Hematopoietic multipotent progenitor cell treated with erythropoietin and hydrocortisone succinate and interleukin-3 and kit ligand, for 17 days (in vitro differentiated cells): Measurements from ENCODE around the gene TCF12.

Source experiments
- DNase-seq: peaks from one replicate; pipeline ENCODE4 v3.0.0-alpha.2; 2015; ENCODE audit warnings: low spot score

Gene TCF12

GRCh38 chr15:56918046-56918938 lies at the start of gene TCF12:
TCF12 (plus strand) TSS chr15:56918644; CDS start chr15:56919914, 1,270 bp downstream.
- peak; percentile 81 for DNase-seq

- DNase-seq = no peak
Measured at GRCh38 chr15:56869573-56869972, 48.9 kb upstream of the TCF12 start.

DNA sequence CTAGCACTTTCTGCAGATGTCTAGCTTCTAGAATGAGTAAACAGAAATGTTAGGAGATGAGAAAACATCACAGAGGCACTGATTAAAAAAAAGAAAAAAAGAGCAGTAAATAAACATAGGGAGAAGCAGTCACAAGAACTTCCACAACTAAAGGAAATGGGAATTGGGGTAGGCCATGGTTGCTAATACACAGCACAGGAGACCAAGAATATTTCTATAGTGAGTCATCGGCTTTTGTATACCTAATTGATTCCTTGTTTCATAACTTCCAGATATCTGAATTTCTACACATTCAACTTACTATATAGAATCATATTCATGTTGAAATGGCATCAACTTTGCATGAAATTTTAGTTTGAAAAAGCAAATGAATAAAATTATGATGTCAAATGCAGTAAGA lies 47.3 kb upstream of the TCF12 start:
- DNase-seq = no peak

GRCh38 chr15:56871867-56872266 lies 46.6 kb upstream of the TCF12 start:
- DNase-seq = no peak

DNA sequence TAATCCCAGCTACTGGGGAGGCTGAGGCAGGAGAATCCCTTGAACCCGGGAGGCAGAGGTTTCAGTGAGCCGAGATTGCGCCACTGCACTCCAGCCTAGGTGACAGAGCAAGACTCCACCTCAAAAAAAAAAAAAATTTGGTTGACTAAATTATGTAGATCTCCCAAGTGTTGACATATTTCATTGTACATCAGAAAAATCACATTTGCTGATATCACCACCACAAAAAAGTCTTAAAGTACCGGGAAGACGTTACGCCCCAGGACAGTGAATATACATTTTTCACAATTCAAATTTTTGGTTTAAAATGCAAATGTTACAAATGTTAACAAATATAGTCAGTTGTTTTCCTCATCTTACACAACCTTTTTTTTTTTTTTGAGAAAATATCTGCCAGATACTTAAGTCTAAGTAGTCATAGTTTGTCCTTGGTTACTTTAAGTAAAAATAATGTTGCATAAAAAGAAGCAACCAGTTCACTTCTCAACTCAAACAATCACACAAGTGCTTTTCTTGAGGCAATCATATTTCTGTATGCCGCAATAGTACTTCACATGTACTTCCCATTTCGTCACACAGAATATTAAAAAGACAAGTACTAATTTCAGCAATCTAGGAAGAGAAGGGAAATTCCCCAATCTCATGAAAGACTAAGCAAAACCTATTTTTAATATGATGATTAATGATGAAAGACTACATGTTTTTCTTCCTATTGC lies 41.0 kb upstream of the TCF12 start:
- DNase-seq = no peak

- DNase-seq = no peak
Measured at GRCh38 chr15:56879502-56879901, 38.9 kb upstream of the TCF12 start.

DNA sequence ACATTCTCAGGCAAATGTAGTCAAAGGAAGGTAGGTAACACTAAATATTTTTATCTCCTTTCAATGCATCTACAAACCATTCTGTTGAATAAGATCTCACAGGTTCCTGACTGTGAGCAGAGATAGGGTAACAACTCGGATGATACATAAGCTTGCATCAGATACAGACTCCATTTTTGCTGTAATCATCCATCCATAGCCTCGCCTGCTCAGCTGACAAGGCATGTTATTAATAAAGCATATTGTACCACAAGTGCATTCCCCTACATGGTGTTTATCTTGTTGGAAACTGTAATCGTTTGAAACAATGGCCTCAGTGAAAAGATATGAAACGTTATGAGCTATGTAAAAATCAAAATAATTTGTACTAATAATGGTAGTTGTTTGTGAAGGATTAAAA lies 35.4 kb upstream of the TCF12 start:
- no peak for DNase-seq

DNA sequence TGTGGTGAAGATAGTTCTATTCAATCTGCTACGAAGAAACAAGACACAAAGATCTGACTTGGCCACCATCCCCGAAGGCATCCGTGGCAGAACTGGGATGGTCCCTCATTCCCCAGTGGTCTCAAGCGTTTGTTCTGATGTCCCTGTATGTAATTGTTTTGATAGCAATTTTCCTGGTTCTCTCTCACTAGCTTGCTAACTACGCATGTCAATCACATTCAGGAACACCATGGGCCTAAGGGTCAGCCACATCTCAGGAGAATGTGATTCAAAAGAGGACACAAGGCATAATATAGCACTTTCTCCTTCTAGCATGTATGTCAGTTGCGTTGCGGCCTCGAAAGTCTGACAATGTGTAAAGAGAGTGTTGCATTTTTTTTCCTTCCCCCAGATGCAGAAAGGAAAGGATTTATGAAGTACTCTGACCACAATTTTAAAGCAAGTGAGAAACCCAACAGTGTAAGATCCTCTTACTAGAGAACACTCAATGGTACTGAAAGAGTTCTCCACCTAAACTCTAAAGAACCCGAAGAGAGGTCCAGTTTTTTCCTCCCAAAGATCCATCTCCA lies 32.0 kb upstream of the TCF12 start:
- DNase-seq = no peak

- peak; percentile 82 for DNase-seq
Measured at GRCh38 chr15:56886932-56887781, 31.3 kb upstream of the TCF12 start.

DNA sequence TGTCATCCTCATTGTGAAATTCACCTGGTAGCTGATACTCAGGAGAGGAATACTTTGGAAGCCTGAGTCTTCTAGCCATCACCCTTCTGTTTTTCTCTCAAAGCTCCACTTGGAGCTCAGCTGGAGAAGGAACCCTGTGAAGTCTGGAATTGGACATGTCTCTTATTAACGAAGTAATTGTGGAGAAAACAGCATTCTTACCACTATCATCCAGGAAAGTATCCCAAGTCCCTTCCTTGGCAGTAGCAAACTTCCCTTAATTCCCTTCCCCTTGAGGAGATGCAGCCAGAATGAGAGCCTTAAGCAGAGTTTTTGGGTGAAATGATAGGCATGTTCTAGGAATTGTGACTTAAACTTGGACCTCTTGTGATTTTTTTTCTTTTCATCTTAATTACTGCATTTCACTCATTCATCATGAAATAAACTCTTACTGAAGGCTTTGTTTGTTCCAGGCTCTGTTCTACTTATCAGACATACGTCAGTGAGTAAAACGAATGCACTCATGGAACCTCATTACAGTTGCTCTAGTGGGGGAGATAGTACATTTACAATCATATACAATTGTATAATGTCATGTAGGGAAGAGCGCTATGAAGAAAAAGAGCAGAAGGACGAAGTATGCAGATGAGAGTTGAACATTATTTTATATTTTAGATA lies 30.5 kb upstream of the TCF12 start:
- peak; percentile 7 for DNase-seq

DNA sequence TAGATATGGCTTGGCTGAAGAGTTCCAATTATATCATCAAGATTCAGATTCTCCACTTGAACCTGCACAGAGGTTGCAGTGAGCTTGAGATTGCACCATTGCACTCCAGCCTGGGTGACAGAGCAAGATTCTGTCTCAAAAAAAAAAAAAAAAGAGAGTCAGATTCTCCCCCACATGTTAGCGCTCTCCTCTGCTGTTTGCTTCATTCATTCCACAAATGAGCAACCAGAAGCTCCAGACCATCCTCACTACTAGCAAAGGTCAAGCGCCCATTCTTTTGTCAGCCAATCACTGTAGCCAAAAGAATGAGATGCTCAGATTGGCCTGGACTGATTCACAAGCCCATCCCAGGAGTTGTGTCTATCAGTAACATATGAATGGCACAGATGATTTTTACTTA lies 28.4 kb upstream of the TCF12 start:
- DNase-seq = no peak

DNA sequence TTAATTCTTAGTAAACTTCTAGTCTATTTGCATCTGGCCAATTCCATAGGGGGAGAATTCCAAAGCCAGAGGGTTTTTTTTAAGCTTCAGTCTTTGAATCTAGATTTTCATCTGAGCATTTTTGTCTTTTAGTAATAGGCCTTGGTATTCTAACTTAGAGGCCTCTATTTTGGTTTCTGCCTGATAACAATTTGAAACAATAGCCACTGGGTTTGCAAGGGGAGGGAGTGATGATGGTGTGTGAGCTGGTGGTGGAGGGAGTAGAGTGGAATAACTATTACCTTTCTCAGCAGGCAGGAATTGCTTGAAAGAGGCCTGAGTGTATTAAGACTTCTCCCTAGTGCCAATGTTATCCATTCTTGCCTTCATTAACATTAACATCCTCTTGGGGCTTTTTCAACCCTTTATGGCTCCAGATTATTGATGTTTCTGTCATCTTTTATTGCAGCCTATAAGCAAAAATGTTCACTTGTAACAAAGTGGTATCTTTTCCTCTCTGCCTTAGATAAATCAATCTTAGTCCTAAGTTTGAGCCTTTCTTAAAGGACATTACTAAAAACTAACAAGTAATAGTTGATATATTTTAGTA lies 26.5 kb upstream of the TCF12 start:
- DNase-seq = no peak

GRCh38 chr15:56892659-56893363 lies 25.6 kb upstream of the TCF12 start:
- DNase-seq = no peak

GRCh38 chr15:56893364-56893678 lies 25.1 kb upstream of the TCF12 start:
- no peak for DNase-seq

GRCh38 chr15:56894601-56895000 lies 23.8 kb upstream of the TCF12 start:
- no peak for DNase-seq

DNA sequence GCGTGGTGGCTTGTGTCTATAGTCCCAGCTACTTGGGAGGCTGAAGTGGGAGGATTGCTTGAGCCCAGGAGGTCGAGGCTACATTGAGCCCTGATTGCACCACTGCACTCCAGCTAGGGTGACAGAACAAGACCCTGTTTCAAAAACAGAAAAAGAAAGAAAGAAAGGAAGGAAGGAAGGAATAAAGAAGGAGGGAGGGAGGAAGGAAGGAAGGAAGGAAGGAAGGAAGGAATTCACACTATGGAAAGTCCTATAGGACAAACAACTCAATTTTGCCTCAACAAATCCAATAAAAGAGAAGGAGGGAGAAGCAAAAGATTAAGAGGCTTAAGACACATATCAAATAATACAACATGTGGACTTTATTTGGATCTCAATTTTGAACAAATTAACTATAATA lies 16.5 kb upstream of the TCF12 start:
- no peak for DNase-seq

GRCh38 chr15:56906766-56907165 lies 11.7 kb upstream of the TCF12 start:
- DNase-seq = no peak

DNA sequence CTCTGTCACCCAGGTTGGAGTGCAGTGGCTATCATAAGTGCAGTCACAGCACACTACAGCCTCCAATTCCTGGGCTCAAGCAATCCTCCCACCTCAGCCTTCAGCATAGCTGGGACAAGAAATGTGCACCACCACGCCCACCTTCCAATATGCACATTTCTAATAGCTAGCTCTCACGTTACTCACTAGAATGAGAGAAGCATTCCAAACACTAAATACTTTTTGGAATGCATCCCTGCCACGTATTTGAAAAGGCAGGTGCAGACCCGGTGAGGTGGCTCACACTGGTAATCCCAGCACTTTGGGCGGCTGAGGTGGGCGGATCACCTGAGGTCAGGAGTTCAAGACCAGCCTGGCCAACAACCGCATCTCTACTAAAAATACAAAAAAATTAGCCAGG lies 7.6 kb upstream of the TCF12 start:
- DNase-seq = no peak

DNA sequence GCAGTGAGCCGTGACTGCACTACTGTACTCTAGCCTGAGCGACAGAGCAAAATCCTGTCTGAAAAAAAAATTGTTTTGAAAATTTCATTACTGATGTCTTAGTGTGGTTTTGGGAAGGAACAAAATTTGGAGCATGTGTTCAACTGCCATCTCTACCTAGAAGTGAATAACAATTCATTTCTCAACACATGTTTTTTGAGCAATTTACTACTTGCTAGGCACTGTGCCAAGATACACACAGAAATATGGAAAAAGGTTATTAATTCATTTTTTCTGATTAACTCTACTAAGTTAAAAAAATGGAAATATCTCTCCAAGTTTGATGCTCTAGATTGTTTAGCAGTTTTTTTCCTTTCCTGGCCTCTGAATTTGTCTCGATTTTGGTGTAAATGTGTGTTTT lies 5.2 kb upstream of the TCF12 start:
- DNase-seq = no peak

DNA sequence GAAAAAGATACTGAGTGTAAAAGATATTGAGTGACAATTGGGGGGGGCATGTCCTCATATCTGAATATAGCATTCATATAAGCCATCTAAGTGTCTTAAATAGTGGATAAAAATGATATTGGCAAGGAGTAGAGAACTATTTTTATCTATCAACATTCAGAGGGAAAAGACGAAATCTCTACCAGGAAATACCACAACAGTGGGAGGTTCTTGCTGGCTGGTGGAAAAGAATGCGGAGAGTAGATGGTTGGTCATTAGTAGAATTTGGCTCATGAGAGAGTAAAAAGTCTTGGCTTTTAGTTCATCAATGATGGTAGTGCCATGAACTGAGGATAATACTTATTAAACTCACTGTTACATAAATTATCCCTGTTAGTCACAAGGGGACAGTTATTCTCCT lies 4.8 kb upstream of the TCF12 start:
- DNase-seq = no peak

DNA sequence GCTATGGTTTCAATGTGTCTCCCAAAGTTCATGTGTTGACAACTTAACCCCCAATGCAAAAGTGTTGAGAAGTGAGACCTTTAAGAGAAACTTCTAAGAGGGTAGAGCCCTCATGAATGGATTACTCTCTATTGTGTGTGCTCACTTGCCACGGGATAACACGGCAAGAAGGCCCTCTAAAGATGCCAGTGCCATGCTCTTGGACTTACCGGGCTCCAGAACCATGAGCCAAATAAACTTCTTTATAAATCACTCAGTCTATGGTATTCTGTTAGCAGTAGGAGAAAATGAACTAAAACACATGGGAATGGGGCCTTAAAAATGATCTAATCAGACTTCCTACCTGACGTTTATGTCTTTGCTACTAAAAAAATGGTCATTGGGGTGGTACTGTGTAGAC lies 2.6 kb upstream of the TCF12 start:
- DNase-seq = no peak
